ENCODE data around the gene ZNF620.
"Not testable (repeated sequence)": the region's sequence is repeated elsewhere in the genome, so short reads cannot be mapped to it uniquely, and the experiment has no call there.

The ZNF620 gene

DNA sequence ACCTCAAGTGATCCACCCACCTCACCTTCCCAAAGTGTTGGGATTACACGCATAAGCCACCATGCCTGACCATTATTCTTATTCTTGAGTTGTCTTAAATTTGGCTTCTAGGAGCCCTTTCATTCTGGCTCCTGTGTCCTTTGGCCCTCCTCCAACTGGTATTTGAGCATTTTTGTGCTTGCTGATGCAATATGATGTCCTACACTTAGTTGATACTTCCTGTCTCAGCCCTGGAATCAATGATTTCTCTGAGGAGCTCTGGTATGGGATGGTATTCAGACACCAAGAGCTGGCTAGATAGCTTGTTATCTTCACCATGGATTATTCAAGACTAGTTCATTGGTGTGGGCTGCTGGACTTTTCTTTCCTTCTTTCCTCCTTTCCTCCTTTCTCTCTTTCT is 44.3 kb downstream of the ZNF620 start:
- H3K4me3 ChIP-seq (ENCODE audit: low read length), result no peak overlapping the region

DNA sequence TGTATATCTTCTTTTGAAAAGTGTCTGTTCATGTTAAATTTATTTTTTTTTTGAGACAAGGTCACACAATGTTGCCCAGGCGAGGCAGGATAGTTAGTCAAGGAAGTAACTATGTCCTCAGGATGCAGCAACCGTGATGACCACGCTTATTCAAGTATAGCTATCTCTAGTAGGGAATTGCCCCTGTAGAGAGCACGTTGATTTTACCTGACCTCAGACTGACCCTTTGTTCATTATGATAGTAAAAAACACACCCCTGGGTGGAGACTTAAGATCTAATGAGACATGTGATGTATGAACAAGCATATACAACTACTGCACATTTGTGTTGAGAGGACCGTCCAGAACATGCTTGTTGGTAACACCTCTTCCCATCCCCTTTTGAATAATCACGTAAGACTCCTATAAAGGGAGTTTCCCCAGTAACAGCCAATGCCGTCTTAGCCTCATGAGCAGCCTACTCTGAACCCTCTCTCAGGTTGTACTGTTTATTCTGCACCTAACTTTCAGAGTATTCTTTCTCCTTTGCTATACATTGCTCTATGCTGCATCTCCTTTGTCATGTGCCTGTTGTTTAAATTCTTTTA is 51.8 kb downstream of the ZNF620 start:
- no peak overlapping the region for H3K4me3 ChIP-seq (ENCODE audit: low read length)
- no peak for DNase-seq (ENCODE audit: low read depth)
- TF ChIP-seq CTCF (conservative IDR thresholded peaks at IDR 0.05; ENCODE audit: low read length), result no peak

More for the DNA sequence above, 44.3 kb downstream of the ZNF620 start:
- no peak for TF ChIP-seq CTCF (conservative IDR thresholded peaks at IDR 0.05; ENCODE audit: low read length)
- peak; percentile 19 for DNase-seq (ENCODE audit: low read depth)

GRCh38 chr3:40562482-40562881 is 56.6 kb downstream of the ZNF620 start:
- not testable (repeated sequence) for DNase-seq (ENCODE audit: low read depth)

GRCh38 chr3:40565629-40566028 is 59.8 kb downstream of the ZNF620 start:
- H3K4me3 ChIP-seq (ENCODE audit: low read length); DNase-seq (ENCODE audit: low read depth): not testable (repeated sequence)

More at GRCh38 chr3:40562482-40562881, 56.6 kb downstream of the ZNF620 start:
- not testable (repeated sequence) for H3K4me3 ChIP-seq (ENCODE audit: low read length)

GRCh38 chr3:40566694-40567093 is 60.9 kb downstream of the ZNF620 start:
- no peak for TF ChIP-seq CTCF (conservative IDR thresholded peaks at IDR 0.05; ENCODE audit: low read length)
- no peak for DNase-seq (ENCODE audit: low read depth)
- no peak overlapping the region for H3K4me3 ChIP-seq (ENCODE audit: low read length)
